Dedifferentiated amniotic fluid mesenchymal stem cell (primary cell): ENCODE results near the gene NOX3.

Experiments
- DNase-seq: peaks from one replicate; pipeline ENCODE4 v3.0.0-alpha.2; 2016; ENCODE audit errors: extremely low spot score

Gene NOX3

DNA sequence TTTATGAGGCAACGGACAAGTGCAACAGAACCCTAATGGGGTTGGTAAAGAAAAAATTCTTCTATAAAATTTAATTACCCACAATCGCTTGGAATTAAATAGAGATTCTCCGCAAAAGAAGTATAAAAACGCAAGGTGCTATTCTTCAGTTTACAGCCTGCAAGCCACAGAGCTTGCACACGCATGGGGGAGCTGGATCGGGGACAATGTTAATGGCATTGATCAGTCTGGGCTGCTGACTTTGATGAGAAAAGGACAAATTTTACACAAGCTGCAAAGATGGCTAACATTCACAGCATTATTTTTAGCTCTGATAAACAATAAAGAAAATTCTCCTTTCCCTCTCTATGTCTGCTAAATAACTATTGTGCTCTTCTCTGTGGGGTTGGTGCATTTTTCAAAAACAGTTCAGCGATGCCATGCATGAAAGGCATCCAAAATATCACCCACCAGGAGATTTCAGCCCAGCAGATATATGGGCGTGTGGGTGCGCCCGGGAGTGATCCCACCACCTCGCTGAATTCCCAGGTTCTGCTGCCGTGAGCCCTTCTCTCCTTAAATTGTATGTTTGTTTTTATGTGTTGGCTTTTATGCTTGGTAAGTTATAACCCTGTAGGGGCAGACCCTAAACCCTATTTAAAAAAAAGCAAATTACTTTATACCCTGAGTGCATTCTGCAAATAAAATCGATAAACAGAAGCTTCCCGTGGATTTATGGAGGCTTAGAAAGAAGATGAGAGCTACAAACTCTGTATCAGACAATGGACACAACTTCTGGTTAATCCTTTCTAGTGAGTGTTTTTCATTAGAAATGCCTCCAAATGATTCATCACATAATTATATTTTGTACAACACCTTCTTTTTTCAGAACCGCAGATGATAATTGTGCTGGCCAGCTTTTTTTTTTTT is 55.6 kb downstream of the NOX3 start:
- no peak for DNase-seq

DNA sequence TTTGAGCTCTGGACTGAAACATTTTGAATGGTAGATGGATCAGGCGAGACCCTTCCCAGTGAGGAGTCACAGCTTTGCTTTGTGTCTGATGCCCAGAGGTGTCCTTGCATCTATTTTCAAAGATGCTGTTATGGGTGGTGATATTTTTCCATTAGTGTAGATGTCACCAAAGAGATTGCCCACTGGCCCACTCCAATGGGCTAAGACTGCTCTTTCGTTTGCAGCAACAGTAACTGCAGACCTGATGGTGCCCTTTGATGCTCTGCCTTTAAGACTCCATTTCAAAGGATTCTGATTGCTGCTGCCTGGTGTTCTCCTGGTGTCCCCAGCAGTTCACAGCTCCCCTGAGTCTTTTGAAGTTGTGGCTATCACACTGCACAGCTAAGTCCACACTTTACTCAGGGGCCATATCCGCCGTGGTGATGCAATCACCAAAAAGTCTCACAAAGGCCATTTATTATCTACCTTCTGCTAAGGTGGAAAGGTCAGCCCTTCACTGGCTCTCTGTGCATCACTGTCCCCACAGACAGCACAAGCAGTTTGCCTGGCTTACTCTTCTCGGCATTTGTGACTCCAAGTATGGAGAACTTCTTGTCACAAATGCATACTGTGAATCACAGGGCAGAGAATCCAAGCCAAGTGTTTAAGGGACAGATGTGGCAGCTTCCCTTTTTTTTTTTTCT is 56.4 kb downstream of the NOX3 start:
- no peak for DNase-seq

DNA sequence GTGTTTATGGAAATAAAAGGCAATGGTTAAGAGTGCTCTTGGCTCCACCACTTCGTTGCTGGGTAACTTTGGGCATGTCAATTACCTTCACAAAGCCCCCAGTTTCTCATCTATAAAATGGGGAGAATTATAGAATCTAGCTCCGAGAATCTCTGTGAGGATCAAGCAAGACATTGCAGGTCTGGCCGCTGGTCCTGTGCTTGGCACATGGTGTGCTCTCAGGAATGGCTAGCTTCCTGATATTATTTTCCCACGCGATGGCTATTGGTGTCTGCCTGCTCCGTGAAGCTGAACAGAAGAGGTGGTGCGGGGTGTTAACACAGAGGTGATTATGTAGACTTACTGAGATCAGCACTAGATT is 57.0 kb downstream of the NOX3 start:
- DNase-seq: no peak

DNA sequence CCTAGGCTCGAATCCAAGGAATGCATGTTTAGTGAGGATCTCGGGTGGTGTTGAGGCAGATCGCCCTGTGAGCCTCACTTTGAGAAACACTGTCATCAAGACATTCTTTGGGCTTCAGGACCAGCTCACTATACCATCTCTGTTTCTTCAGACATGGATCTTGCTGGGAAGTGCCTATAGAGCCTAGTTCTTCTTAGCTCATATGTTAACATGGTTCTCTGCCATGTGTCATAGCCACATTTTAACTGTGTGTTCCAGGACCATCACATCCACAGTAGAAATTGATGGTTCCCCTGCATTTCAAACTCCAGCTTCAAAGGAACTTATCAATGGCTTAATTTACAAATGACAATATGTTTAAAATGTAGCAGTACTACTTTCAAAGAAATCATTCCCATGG is 57.4 kb downstream of the NOX3 start:
- DNase-seq: no peak

DNA sequence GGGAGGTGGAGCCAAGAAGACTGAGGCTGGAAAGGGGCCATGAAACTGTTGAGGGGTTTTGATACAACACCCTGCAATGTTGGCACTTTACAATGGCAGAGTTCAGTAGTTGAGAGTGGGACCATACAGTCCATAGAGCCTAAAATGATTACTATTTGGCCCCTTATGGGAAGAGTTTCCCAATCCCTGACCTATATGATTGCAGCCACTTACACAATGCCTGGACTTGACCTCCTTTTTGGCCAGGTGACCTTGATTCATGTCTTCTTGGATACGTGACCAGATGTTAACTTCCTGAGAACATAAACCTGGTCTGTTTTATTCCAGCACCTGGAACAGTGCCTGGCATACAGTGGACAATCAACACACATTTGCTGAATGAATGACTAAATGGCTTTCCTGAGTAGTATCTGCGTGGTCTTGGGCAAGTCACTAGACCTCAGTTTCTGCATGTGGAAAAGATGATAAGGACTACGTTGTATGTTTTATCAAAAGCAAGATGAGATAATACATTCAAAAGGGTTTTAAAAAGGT is 58.4 kb downstream of the NOX3 start:
- no peak for DNase-seq

DNA sequence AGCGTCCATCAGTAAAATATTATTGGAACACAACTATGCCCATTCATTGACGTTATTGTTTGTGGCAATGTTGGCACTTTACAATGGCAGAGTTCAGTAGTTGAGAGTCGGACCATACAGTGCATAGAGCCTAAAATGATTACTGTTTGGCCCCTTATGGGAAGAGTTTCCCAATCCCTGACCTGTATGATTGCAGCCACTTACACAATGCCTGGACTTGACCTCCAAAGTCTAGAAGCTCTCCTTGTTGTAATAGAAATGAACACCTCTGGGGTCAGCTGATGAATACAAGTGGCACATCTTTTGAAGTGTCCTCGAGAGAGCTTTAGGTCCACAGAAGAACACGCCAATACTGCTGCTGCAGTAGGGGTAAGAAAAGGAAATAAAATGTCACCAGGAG is 59.0 kb downstream of the NOX3 start:
- no peak for DNase-seq

DNA sequence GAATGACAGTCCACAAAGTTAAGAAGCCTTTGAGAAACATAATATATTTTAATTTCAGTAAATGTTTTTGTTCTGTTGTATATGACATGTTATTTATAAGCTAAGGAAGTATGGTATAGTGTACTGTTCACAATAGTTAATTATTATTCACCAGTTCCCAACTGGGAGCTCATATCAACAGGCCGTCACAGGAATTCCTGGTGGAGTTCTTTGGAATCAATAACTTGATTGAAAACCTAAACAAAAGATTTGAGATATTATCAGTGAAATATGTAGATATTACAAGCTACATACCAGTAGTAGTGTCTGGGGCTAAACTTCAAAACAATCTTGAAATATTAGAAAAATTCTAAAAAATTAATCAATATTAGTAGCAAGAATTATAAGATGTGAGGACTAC is 60.3 kb downstream of the NOX3 start:
- no peak for DNase-seq

DNA sequence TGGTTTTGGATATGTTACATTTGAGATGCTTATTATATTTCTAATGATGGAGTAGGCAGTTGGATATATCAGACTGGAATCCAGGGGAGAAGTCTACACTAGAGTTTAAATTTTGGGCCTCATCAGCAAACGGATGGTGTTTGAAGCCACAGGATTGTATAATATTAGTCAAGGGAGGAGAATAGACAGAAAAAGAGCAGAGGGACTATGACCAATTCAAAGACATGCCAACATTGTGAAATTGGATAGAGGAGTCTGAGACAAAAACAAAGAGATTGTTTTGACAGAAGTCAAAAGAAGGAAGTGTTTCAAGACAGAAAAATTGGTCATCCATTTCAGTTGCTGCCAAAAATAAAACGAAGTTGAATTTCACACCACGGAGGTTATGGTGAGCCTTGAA is 66.5 kb downstream of the NOX3 start:
- no peak for DNase-seq

DNA sequence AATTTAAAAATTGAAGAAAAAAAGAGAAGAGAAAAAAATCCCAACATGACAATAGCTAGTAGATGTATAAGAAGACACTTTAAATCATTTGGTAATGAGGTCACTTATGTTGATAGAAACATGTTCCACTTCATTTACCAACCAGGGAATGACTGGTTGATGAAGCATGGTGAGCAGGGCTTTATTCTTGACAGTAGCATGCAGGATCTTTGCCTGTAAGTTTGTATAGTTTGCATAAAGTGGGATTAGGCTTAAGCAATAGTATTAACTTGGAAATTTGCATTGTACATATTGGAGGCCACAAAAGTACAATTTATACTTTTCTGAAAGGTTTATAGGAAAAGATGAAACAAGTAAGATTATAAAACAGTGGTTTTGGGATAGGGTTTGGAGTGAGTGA is 67.0 kb downstream of the NOX3 start:
- no peak for DNase-seq

DNA sequence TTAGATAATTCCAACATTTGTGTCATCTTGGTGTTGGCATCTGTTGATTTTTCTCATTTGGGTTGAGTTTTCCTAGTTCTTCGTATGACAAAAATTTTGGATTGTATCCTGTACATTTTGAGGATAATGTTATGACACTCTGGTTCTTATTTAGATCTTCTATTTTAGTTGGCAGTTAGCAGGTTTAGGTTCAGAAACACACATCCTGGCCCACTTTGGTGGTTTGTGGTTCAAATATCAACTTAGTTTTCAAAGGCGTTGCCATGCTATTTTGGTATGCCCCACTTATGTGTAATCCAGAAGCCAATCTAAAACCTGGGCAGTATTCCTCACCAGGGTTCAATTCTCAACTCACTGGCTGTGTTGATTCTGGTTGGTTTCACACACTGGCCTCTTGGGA is 68.2 kb downstream of the NOX3 start:
- no peak for DNase-seq

DNA sequence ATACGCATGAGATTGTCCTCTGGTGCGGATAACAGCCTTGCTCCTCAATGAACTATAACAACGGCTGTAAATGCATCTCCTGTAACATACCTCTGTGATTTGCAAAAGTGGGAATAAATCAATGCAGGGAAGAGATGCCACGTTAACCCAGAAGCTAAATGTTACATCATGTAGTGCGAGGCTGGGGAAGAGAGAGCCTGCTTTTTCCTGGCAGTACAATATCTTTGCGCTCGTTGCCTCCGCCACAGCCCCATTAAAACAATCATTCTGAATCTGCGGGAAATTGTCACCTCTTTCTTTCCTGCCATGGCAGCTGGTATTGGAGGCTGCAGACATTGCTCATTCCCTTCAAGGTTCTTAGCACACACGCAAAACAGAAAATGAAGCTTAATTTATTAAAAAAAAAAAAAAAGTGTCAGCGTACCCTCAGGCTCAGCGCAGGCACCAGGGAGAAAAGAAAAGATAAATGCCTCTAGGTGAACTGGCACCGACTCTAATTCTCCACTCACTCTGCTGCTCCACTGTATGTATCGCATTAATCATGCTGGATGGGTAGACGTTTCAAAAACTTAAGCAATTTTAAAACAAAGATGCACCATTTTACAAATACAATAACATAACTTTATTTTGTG is 71.2 kb downstream of the NOX3 start:
- DNase-seq: no peak

DNA sequence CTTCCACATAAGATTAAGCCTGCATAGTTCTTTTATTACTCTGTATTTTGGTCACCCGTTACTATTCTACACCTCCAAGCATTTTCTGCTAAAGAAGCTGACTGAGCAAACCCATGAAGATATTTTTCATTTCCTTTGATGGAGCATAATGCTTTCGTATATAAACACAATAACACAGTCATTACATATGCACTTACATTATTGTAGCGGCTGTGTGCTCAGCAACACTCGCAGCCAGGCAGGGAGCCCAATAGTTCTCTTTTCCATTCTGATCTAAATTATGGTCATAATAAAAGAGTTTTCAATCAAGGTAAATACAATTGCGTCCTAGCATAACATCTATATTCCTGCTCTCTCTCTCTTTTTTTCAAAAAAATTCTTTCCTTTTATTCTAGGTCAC is 71.7 kb downstream of the NOX3 start:
- no peak for DNase-seq

DNA sequence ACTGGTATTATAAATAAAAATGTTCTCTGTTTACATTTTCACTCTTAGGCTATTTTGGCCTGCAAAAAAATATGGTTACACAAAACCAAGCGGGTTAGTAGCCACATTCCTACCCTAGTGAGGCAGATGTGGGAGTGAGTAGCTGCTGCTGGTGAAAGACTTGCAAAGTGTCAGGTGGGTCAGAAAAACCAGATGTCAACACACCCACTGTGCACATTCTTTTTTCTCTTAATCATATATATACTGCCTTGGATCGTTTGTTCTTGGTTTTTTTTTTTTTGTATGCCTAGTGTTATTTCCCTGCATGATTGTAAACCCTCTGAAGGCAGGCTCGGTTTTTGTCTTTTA is 73.3 kb downstream of the NOX3 start:
- DNase-seq: no peak

DNA sequence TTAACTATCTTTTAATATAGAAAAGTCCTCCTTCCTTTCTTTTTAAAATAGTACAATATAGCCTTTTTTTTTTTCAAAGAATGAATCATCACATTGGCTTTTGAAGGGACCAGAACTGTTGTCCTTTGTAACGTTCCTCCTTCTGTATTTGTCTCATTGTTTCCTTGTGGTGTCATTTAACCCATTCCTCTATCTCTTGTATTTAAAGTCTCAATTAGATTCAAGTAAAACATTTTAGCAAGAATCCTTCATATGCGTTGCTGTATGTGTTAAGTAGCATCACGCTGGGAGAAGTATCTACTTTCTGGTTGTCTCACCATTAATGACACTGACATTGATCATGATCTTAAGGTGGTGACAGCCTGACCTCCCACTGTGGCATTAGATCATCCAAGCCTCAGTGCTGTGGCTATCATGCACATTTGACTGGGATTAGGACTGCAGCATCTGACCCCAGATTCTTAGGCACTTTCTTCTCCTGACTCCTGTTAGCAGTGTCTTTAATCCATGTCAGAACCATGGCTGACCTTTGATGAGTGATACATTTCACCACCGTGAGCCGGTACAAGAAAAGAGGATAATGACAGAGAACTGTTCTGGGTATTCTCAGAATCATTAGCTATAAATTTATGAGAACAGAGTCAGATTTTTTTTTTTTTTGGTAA is 73.8 kb downstream of the NOX3 start:
- no peak for DNase-seq

DNA sequence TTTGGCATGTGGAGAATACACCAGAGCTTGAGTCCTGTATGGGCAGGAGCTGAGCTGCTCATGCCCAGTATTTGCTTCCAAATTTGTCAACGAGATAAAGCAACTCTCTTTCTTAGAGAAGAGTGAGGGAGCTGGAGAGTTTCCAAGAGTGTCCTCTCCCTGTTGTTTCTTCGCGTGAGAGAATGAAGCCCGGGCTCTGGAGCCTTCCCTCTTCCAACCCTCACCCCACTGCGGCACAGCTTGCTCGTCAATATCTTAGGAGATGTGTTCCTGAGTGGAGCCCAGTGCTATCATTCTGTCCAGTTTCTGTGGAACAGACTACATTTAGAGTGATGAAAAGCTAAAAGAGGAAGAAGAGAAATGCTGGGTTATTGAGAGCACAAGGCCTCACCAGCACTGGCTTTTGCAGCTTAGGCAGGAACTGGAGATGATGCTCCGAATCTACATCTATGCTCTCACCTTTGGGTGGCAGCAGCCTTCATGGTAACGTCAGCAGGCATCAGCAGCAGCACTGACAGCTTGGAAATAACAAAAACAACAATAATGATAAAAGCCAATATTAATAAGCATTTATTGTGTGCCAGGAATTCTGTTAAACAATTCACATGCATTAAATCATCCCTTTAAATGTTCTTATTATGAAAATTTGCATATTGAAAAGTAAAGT is 74.8 kb downstream of the NOX3 start:
- DNase-seq: no peak

DNA sequence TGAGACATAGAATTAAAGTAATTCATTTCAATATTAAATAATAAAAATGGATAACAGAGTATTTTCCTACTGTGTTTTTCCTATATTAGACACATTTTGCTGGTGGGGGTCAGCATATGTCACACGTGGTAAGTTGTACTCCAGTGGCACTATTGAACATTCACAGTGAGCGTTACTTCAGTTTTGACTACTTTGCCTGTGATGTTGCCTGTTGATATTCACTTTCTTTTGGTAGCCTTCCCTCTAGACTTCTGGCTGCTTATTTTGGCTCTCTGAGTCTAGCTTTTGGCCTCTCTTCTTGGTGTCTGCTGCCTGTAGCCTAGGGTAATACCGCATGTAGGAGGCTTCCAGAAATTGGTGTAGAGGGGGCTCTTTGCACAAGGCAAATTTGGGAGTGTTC is 76.9 kb downstream of the NOX3 start:
- no peak for DNase-seq

DNA sequence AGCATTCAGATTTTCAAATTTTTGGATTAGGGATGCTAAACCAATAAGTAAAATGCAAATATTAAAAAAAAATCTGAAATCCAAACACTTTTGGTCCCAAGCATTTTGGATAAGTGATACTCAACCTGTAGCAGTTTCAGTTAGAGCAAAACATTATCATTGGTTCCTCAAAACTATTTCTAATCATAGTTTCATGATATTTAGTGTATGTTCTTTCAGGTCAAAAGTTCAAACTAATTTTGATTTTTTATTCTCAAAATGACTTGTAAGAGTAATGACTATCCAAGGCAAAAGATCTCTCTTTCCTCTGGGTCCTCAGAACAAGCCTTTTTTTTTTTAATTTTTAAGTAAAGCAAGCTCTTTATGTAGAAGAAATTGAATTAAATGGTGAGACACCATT is 77.4 kb downstream of the NOX3 start:
- no peak for DNase-seq

DNA sequence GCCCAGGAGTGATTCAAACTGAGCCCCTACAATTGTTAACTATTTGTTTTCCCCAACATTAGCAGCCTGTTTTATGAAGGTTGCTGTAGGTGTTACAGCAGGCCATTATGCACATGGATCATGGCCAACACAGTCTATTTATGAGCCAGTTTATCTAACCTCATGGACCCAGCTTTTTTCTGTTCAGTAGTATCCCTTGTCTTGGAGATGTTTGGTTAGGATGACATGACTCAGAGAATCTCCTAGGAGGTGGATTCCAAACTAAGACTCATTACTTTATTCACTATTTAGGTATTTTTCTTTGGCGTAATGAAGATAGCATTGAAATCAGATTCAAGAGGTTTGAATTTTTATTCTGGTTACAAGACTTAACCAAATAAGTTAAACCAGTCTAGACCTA is 78.6 kb downstream of the NOX3 start:
- DNase-seq: peak; percentile 36

DNA sequence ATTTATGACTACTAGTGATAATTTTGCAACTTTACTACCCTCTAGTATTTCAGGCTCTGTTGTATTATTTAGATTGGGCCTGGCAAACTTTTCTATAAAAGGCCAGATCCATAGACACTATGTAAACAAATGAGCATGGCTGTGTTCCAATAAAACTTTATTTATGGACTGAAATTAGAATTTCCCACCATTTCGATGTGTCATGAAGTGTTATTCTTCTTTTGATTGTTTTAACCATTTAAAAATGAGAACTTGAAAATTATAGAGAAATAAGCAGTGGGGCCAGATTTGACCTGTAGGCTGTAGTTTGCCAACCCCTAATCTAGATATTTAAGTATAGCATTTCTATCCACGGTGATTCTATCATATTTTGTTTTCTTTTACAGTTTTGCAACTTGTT is 79.8 kb downstream of the NOX3 start:
- DNase-seq: no peak

DNA sequence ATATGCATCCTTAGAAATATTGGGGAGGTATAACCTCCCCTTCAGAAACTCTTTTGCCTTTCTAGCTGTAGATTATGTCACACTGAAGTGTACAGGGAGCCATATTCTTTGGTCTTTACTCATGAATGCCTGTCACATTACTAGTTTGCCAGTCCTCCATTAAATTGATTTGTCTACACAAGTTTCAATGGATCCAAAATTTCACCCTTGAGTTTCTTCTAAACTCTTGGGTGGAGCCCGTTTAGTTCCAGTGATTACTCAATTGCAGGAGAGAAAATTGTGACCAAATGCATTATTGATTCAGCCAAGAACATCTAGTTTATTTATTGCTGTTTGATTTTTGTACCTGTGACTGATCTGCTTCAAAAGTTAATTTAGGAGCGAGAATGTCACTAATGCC is 81.0 kb downstream of the NOX3 start:
- DNase-seq: no peak

DNA sequence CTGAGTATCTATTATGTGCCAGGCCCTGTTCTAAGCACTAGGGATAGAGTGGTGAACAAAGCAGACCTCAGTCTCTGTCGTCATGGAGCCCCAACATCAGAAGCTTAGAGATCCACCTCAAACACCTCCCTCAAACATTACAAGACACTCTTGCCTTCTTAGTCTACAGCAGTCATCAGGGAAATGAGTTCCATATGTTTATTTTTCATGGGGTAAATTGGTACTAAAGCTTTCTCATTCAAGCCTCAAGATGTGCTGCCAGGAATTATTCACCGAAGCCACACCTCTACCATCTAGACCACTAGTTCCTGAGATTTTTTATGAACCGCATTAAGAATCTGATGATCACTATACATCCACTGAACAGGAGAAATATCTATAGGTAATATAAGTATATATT is 82.4 kb downstream of the NOX3 start:
- no peak for DNase-seq

DNA sequence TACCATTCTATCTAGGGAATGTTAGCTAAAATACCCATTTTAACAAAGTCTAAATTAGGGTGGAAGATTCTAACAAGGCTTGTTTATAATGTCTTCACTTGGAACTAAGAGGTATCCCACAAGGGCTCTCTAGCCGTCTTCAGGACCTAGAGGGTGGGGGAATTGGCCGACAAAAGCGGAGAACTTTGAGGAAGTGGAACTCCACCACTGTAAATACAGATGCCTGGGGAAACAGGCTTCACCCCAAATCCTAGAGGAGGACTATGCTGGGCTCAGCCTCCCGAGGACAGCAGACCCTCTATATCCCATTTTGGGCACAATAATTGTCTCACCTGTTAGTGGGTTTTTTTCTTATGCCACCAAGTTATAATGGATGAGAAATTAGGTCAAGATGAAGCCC is 83.4 kb downstream of the NOX3 start:
- no peak for DNase-seq
